Measurements from ENCODE around the gene C18orf54.

Gene C18orf54

GRCh38 chr18:54387631-54388030 is 29.9 kb downstream of the C18orf54 start:
- no peak for DNase-seq

GRCh38 chr18:54388203-54389142 is 30.8 kb downstream of the C18orf54 start:
- DNase-seq: peak; percentile 63

GRCh38 chr18:54389143-54389505 is 31.4 kb downstream of the C18orf54 start:
- DNase-seq: no peak

GRCh38 chr18:54390838-54391237 is 33.1 kb downstream of the C18orf54 start:
- DNase-seq: no peak

- DNase-seq: peak; percentile 19
Measured at GRCh38 chr18:54392543-54393023, 34.9 kb downstream of the C18orf54 start.

- no peak for DNase-seq
Measured at GRCh38 chr18:54393648-54394294, 36.1 kb downstream of the C18orf54 start.

GRCh38 chr18:54396760-54397159 is 39.1 kb downstream of the C18orf54 start:
- no peak for DNase-seq

GRCh38 chr18:54405290-54405689 is 47.6 kb downstream of the C18orf54 start:
- no peak for DNase-seq

- no peak for DNase-seq
Measured at GRCh38 chr18:54411781-54412180, 54.1 kb downstream of the C18orf54 start.

- no peak for DNase-seq
Measured at GRCh38 chr18:54415086-54415485, 57.4 kb downstream of the C18orf54 start.

- no peak for DNase-seq
Measured at GRCh38 chr18:54416436-54416835, 58.7 kb downstream of the C18orf54 start.

GRCh38 chr18:54423831-54424230 is 66.1 kb downstream of the C18orf54 start:
- DNase-seq: no peak

GRCh38 chr18:54426085-54426665 is 68.5 kb downstream of the C18orf54 start:
- DNase-seq: no peak
